OCI-LY7 (cell line): ENCODE data around the gene RHBDD1. TPM values are rescaled to one million over a fixed set of nuclear protein-coding genes. Genes with fewer than 3 reads are reported as not detected.

Source experiments
- BruUV-seq: library from RNA; stranded (reverse); fragments of 400-500 nt; replicated peaks from 2 replicates; lab custom pipeline; 2021; lab: Mats Ljungman, UMichigan
- CTCF ChIA-PET: fragments of 300-600 bp; sonication (Branson Sonifier 250); formaldehyde crosslinking; loops from one replicate; lab custom pipeline; 2022; ENCODE audit warnings: antibody characterized with exemption; ENCODE audit not compliant: unreplicated experiment; lab: Charles Lee
- POLR2A ChIA-PET: fragments of 300-600 bp; sonication (Branson Sonifier 250); formaldehyde crosslinking; loops from one replicate; lab custom pipeline; 2022; ENCODE audit warnings: antibody characterized with exemption; lab: Charles Lee
- DNase-seq: peaks from one replicate; pipeline ENCODE4 v3.0.0-alpha.2; 2015; ENCODE audit warnings: low spot score
- H2AFZ ChIP-seq: fragments of 200-600 bp; sonication (generic), shearing (Covaris generic); 2 replicates; pipeline ENCODE4 v1.6.1; 2014; ENCODE audit warnings: mild to moderate bottlenecking, antibody characterized with exemption, low read length, moderate library complexity
- H3K27ac ChIP-seq: fragments of 200-600 bp; sonication (generic); 2 replicates; pipeline ENCODE4 v1.5.1; 2014; ENCODE audit warnings: mixed run types, low read depth, mild to moderate bottlenecking, moderate library complexity, low read length, inconsistent platforms; ENCODE audit not compliant: poor library complexity, severe bottlenecking
- H3K36me3 ChIP-seq: fragments of 200-600 bp; sonication (generic); 2 replicates; pipeline ENCODE4 v1.6.1; 2014; ENCODE audit warnings: mild to moderate bottlenecking, antibody characterized with exemption, low read length, moderate library complexity, mixed read lengths; ENCODE audit not compliant: insufficient read depth
- H3K4me1 ChIP-seq: fragments of 200-600 bp; sonication (generic); 2 replicates; pipeline ENCODE4 v1.5.1; 2014; ENCODE audit warnings: mild to moderate bottlenecking, low read length; ENCODE audit not compliant: insufficient read depth, poor library complexity, severe bottlenecking
- H3K4me2 ChIP-seq: fragments of 200-600 bp; sonication (generic); 2 replicates; pipeline ENCODE4 v1.6.1; 2014; ENCODE audit warnings: mild to moderate bottlenecking, low read length
- H3K4me3 ChIP-seq: fragments of 200-600 bp; sonication (generic); 2 replicates; pipeline ENCODE4 v1.5.1; 2014; ENCODE audit warnings: mild to moderate bottlenecking, low read depth, low read length; ENCODE audit not compliant: poor library complexity, severe bottlenecking
- H3K79me2 ChIP-seq: fragments of 200-600 bp; sonication (generic); 2 replicates; pipeline ENCODE4 v1.6.1; 2016; ENCODE audit warnings: low read depth, mild to moderate bottlenecking, low read length, moderate library complexity, mixed read lengths; ENCODE audit not compliant: insufficient read depth
- H3K9me2 ChIP-seq: fragments of 200-600 bp; sonication (generic); 2 replicates; pipeline ENCODE4 v1.6.1; 2016; ENCODE audit warnings: mild to moderate bottlenecking, low read length, mixed read lengths; ENCODE audit not compliant: insufficient read depth
- H3K9me3 ChIP-seq: fragments of 200-600 bp; sonication (generic); 2 replicates; pipeline ENCODE4 v1.6.1; 2014; ENCODE audit warnings: mild to moderate bottlenecking, mixed run types, low read length, mixed read lengths
- H4K20me1 ChIP-seq: fragments of 200-600 bp; sonication (generic); 2 replicates; pipeline ENCODE4 v1.6.1; 2014; ENCODE audit warnings: mild to moderate bottlenecking, antibody characterized with exemption, low read length, moderate library complexity, mixed read lengths; ENCODE audit not compliant: insufficient read depth
- EZH2phosphoT487 ChIP-seq: fragments of 200-600 bp; sonication (generic); IDR thresholded peaks from 2 replicates; pipeline ENCODE4 v1.6.1; 2018; ENCODE audit warnings: low read depth, borderline replicate concordance, mild to moderate bottlenecking, mixed run types, antibody characterized with exemption, low read length, moderate library complexity, mixed read lengths
- intact Hi-C: fragments of 100-400 bp; cut with micrococcal nuclease; formaldehyde crosslinking; loops from one replicate; pipeline ENCODE4 v1.10.0; 2022; ENCODE audit not compliant: unreplicated experiment
- total RNA-seq, 2 experiments: library from RNA; depleted of rRNA in 1 of 2; stranded (reverse); fragments of >200 nt in 1 of 2; shearing (Covaris generic) in 1 of 2; gene quantifications; 2 replicates each; pipeline ENCODE4 v1.2.3, GENCODE V29; 2014 to 2022
- TF ChIP-seq, protein P1 (sequence below): fragments of 200-600 bp; sonication (generic); conservative IDR thresholded peaks from 2 replicates; pipeline ENCODE4 v1.5.1; 2014; ENCODE audit warnings: mild to moderate bottlenecking, antibody characterized with exemption, low read length, moderate library complexity, mixed read lengths

Gene RHBDD1
- total RNA-seq, 2 experiments from 2014 or later: 40.8 to 80.3 TPM

- POLR2A ChIA-PET: interaction anchor here (0.6 to 6.2 kb wide), 13 partner anchors 9 to 213 kb away, joined by 3 to 35 read pairs (median 4); partner anchors contain the start of gene RHBDD1
- TF ChIP-seq, protein P1, sequence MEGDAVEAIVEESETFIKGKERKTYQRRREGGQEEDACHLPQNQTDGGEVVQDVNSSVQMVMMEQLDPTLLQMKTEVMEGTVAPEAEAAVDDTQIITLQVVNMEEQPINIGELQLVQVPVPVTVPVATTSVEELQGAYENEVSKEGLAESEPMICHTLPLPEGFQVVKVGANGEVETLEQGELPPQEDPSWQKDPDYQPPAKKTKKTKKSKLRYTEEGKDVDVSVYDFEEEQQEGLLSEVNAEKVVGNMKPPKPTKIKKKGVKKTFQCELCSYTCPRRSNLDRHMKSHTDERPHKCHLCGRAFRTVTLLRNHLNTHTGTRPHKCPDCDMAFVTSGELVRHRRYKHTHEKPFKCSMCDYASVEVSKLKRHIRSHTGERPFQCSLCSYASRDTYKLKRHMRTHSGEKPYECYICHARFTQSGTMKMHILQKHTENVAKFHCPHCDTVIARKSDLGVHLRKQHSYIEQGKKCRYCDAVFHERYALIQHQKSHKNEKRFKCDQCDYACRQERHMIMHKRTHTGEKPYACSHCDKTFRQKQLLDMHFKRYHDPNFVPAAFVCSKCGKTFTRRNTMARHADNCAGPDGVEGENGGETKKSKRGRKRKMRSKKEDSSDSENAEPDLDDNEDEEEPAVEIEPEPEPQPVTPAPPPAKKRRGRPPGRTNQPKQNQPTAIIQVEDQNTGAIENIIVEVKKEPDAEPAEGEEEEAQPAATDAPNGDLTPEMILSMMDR: no peak
- TF ChIP-seq EZH2phosphoT487: no peak
- Histone ChIP-seq H3K4me3 (peak overlapping the region; percentile 70), H3K27ac (peak overlapping the region; percentile 98), H4K20me1 (no peaks in the 10 kb centered on the region), H3K9me2 (no peaks in the 10 kb centered on the region), H3K4me2 (peak overlapping the region; percentile 92), H3K9me3 (no peaks in the 10 kb centered on the region), H3K4me1 (peaks cover 91% of the 10 kb centered on the region), H3K79me2 (peaks cover 31% of the 10 kb centered on the region; the same call in 1 of the 2 replicates), H2AFZ (peak overlapping the region; percentile 85), H3K36me3 (peaks cover 1% of the 10 kb centered on the region; the same call in 1 of the 2 replicates)
- CTCF ChIA-PET: interaction anchor here (0.6 to 1.0 kb wide), 2 partner anchors 65 to 69 kb away, joined by 3 read pairs; partner anchors contain the start of gene RHBDD1
- intact Hi-C loops: loop anchor here (10.0 kb wide), 2 partner anchors 1630 to 1960 kb away; no protein-coding TSS in a partner anchor
- BruUV-seq: no TSS peak
- DNase-seq: peak; percentile 20
Observed at GRCh38 chr2:226904592-226904991, 68.7 kb downstream of the RHBDD1 start.

DNA sequence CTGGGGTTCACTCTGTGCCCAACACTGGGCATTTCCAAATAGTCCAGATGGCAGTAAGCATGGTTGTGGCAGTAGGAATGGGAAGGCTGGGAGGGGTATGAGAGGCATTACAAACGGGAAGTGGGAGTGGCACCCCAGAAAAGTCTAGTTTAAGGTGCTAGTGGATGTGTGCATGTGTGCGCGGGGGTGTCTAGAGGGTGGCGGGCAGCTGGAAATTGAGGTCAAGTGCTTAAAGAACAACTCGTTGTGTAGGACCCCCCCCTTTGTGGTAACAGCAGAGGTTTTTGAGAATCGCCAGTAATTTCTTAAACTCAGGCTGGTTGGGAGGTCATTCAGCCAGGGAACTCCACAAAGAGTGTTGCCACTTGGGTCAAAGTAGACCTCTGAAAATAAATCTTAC is 69.9 kb downstream of the RHBDD1 start:
- no peaks in the 10 kb centered on the region for H4K20me1 ChIP-seq
- CTCF ChIA-PET: no interaction called here
- peaks cover 96% of the 10 kb centered on the region for H3K4me1 ChIP-seq
- H3K27ac ChIP-seq: peak overlapping the region; percentile 98
- H3K36me3 ChIP-seq: peaks cover 10% of the 10 kb centered on the region; the same call in 1 of the 2 replicates
- H3K4me3 ChIP-seq: peak overlapping the region; percentile 70
- TF ChIP-seq EZH2phosphoT487: no peak
- TF ChIP-seq, protein P1: no peak
- POLR2A ChIA-PET: interaction anchor here (0.6 to 6.2 kb wide), 7 partner anchors 11 to 574 kb away, joined by 3 to 35 read pairs (median 5); partner anchors contain the start of gene RHBDD1
- no peaks in the 10 kb centered on the region for H3K9me2 ChIP-seq
- no peaks in the 10 kb centered on the region for H3K9me3 ChIP-seq
- peak overlapping the region; percentile 85; the same call in 1 of the 2 replicates for H2AFZ ChIP-seq
- intact Hi-C loops: loop anchor here (1.0 to 10.0 kb wide), 8 partner anchors 65 to 1961 kb away; partner anchors contain the start of gene RHBDD1
- peak overlapping the region; percentile 92 for H3K4me2 ChIP-seq
- DNase-seq: peak; percentile 83
- BruUV-seq: TSS peak; percentile 75
- H3K79me2 ChIP-seq: peaks cover 43% of the 10 kb centered on the region

- ChIA-PET POLR2A (interaction anchor here (1.0 to 6.2 kb wide), 9 partner anchors 10 to 133 kb away, joined by 3 to 60 read pairs (median 12); partner anchors contain the start of gene RHBDD1), CTCF (no interaction called here)
- DNase-seq: peak; percentile 93
- intact Hi-C loops: loop anchor here (1.0 to 10.0 kb wide), 8 partner anchors 64 to 1961 kb away; partner anchors contain the start of gene RHBDD1
- H3K27ac ChIP-seq: peak overlapping the region; percentile 98
- H2AFZ ChIP-seq: peak overlapping the region; percentile 4; the same call in 1 of the 2 replicates
- H3K9me3 ChIP-seq: no peaks in the 10 kb centered on the region; the same call in 1 of the 2 replicates
- peak overlapping the region; percentile 92 for H3K4me2 ChIP-seq
- no peaks in the 10 kb centered on the region for H4K20me1 ChIP-seq
- H3K4me1 ChIP-seq: peaks cover 95% of the 10 kb centered on the region
- no peak for TF ChIP-seq EZH2phosphoT487
- TF ChIP-seq, protein P1: no peak
- H3K79me2 ChIP-seq: peaks cover 48% of the 10 kb centered on the region
- peak overlapping the region; percentile 70 for H3K4me3 ChIP-seq
- no peaks in the 10 kb centered on the region for H3K9me2 ChIP-seq
- peaks cover 15% of the 10 kb centered on the region for H3K36me3 ChIP-seq
- BruUV-seq: no TSS peak
Observed at GRCh38 chr2:226906163-226906693, 70.4 kb downstream of the RHBDD1 start.
